Nucleus accumbens (tissue), 56 donors: Measurements from ENCODE around the gene CTRB1.
"Not testable (repeated sequence)": the region's sequence is repeated elsewhere in the genome, so short reads cannot be mapped to it uniquely, and the experiment has no call there.

ENCODE experiments used
- DNase-seq, 56 donors: peaks; one replicate each; lab custom pipeline; 2025; lab: John Stamatoyannopoulos, UW

Gene CTRB1

GRCh38 chr16:75238132-75238852 is 19.5 kb downstream of the CTRB1 start:
- peak in 54 of 56 donors; percentile 42 to 95 (median 82) for DNase-seq

- DNase-seq = peak in 13 of 56 donors; percentile 57 to 84 (median 70)
These were observed 20.2 kb downstream of the CTRB1 start for GRCh38 chr16:75238853-75239541.

- DNase-seq = no peak
These were observed 20.8 kb downstream of the CTRB1 start for GRCh38 chr16:75239542-75240122.

GRCh38 chr16:75240633-75241032 is 21.8 kb downstream of the CTRB1 start:
- DNase-seq = not testable (repeated sequence)

- DNase-seq = no peak
These were observed 22.6 kb downstream of the CTRB1 start for GRCh38 chr16:75241412-75241811.

GRCh38 chr16:75241955-75242354 is 23.2 kb downstream of the CTRB1 start:
- no peak for DNase-seq

GRCh38 chr16:75242436-75243078 is 23.8 kb downstream of the CTRB1 start:
- not testable (repeated sequence) for DNase-seq

GRCh38 chr16:75243667-75244224 is 25.0 kb downstream of the CTRB1 start:
- peak in 2 of 56 donors; percentile 49 to 52 for DNase-seq

GRCh38 chr16:75244225-75244809 is 25.5 kb downstream of the CTRB1 start:
- peak in 14 of 56 donors; percentile 20 to 60 (median 38) for DNase-seq

GRCh38 chr16:75244844-75245758 is 26.3 kb downstream of the CTRB1 start:
- DNase-seq = peak in 54 of 56 donors; percentile 51 to 99 (median 92)

- DNase-seq = peak in 2 of 56 donors; percentile 24 to 47
These were observed 27.9 kb downstream of the CTRB1 start for GRCh38 chr16:75246504-75247205.

GRCh38 chr16:75247249-75247648 is 28.5 kb downstream of the CTRB1 start:
- peak in 51 of 56 donors; percentile 33 to 91 (median 80) for DNase-seq

- DNase-seq = peak in 51 of 56 donors; percentile 28 to 86 (median 66)
These were observed 29.4 kb downstream of the CTRB1 start for GRCh38 chr16:75248142-75248535.

- DNase-seq = peak in 12 of 56 donors; percentile 19 to 67 (median 45)
These were observed 30.0 kb downstream of the CTRB1 start for GRCh38 chr16:75248536-75249380.

GRCh38 chr16:75249441-75249840 is 30.7 kb downstream of the CTRB1 start:
- DNase-seq = no peak

- peak in 4 of 56 donors; percentile 29 to 55 (median 52) for DNase-seq
These were observed 31.5 kb downstream of the CTRB1 start for GRCh38 chr16:75250089-75250808.

GRCh38 chr16:75250809-75251279 is 32.1 kb downstream of the CTRB1 start:
- DNase-seq = peak in 7 of 56 donors; percentile 22 to 63 (median 44)
